ENCODE data around the gene SIM1.

Gene SIM1

GRCh38 chr6:100473182-100473581 lies 8.5 kb upstream of the SIM1 start:
- H4K20me1 ChIP-seq = no peaks in the 10 kb centered on the region
- H3K27ac ChIP-seq = no peak overlapping the region
- H3K27me3 ChIP-seq = no peaks in the 10 kb centered on the region
- no peak for TF ChIP-seq Cebpa-rat (IDR thresholded peaks at IDR 0.05)
- H3K36me3 ChIP-seq = no peaks in the 10 kb centered on the region
- H3K4me1 ChIP-seq = no peaks in the 10 kb centered on the region
- peaks cover 5% of the 10 kb centered on the region; the same call in 1 of the 2 replicates for H3K9me3 ChIP-seq
- no peak overlapping the region for H3K4me2 ChIP-seq
- no peak overlapping the region for H3K4me3 ChIP-seq
- H3K9ac ChIP-seq = no peak overlapping the region

GRCh38 chr6:100472674-100473073 lies 8.0 kb upstream of the SIM1 start:
- no peak for TF ChIP-seq Cebpa-rat (IDR thresholded peaks at IDR 0.05)
- Histone ChIP-seq H3K36me3 (no peaks in the 10 kb centered on the region), H3K4me3 (no peak overlapping the region), H3K9me3 (peaks cover 8% of the 10 kb centered on the region), H3K9ac (no peak overlapping the region), H3K27ac (no peak overlapping the region), H3K4me2 (no peak overlapping the region), H3K4me1 (no peaks in the 10 kb centered on the region), H3K27me3 (0 out of 2 replicates have a peak, but pooled peaks cover 2% of the 10 kb centered on the region), H4K20me1 (no peaks in the 10 kb centered on the region)

- Histone ChIP-seq H4K20me1 (no peaks in the 10 kb centered on the region), H3K4me3 (no peak overlapping the region), H3K9me3 (peaks cover 29% of the 10 kb centered on the region), H3K27ac (no peak overlapping the region), H3K27me3 (peaks cover 23% of the 10 kb centered on the region), H3K4me2 (no peak overlapping the region), H3K9ac (no peak overlapping the region), H3K36me3 (no peaks in the 10 kb centered on the region), H3K4me1 (no peaks in the 10 kb centered on the region)
- TF ChIP-seq Cebpa-rat (IDR thresholded peaks at IDR 0.05) = no peak
Observed at GRCh38 chr6:100470422-100471120, 5.8 kb upstream of the SIM1 start.

- Histone ChIP-seq H3K9me3 (peaks cover 42% of the 10 kb centered on the region), H3K9ac (no peak overlapping the region), H3K4me2 (no peak overlapping the region), H3K27me3 (peaks cover 36% of the 10 kb centered on the region), H4K20me1 (no peaks in the 10 kb centered on the region), H3K36me3 (no peaks in the 10 kb centered on the region), H3K4me3 (no peak overlapping the region), H3K4me1 (no peaks in the 10 kb centered on the region), H3K27ac (no peak overlapping the region)
- no peak for TF ChIP-seq Cebpa-rat (IDR thresholded peaks at IDR 0.05)
Observed at GRCh38 chr6:100469101-100469859, 4.6 kb upstream of the SIM1 start.

- TF ChIP-seq Cebpa-rat (IDR thresholded peaks at IDR 0.05) = no peak
- Histone ChIP-seq H3K4me3 (no peak overlapping the region), H3K27ac (no peak overlapping the region), H3K9me3 (peaks cover 53% of the 10 kb centered on the region), H3K27me3 (peaks cover 48% of the 10 kb centered on the region), H3K4me1 (no peaks in the 10 kb centered on the region), H3K4me2 (no peak overlapping the region), H4K20me1 (no peaks in the 10 kb centered on the region), H3K36me3 (no peaks in the 10 kb centered on the region), H3K9ac (no peak overlapping the region)
Observed at GRCh38 chr6:100468016-100468622, 3.4 kb upstream of the SIM1 start.

GRCh38 chr6:100467129-100468015 lies 2.7 kb upstream of the SIM1 start:
- Histone ChIP-seq H4K20me1 (no peaks in the 10 kb centered on the region), H3K36me3 (no peaks in the 10 kb centered on the region), H3K4me1 (peaks cover 7% of the 10 kb centered on the region), H3K27ac (no peak overlapping the region), H3K4me2 (no peak overlapping the region), H3K27me3 (peaks cover 55% of the 10 kb centered on the region), H3K4me3 (no peak overlapping the region), H3K9ac (no peak overlapping the region), H3K9me3 (peaks cover 53% of the 10 kb centered on the region)
- TF ChIP-seq Cebpa-rat (IDR thresholded peaks at IDR 0.05) = no peak

- no peak overlapping the region for H3K4me3 ChIP-seq
- peaks cover 63% of the 10 kb centered on the region for H3K27me3 ChIP-seq
- H4K20me1 ChIP-seq = peaks cover under 1% of the 10 kb centered on the region; the same call in 1 of the 2 replicates
- no peak overlapping the region for H3K9ac ChIP-seq
- H3K27ac ChIP-seq = no peak overlapping the region
- no peak for TF ChIP-seq Cebpa-rat (IDR thresholded peaks at IDR 0.05)
- no peak overlapping the region for H3K4me2 ChIP-seq
- peaks cover 53% of the 10 kb centered on the region for H3K9me3 ChIP-seq
- no peaks in the 10 kb centered on the region for H3K36me3 ChIP-seq
- peaks cover 15% of the 10 kb centered on the region for H3K4me1 ChIP-seq
Observed at GRCh38 chr6:100466410-100467128, 1.8 kb upstream of the SIM1 start.

GRCh38 chr6:100465701-100466409 lies 1.1 kb upstream of the SIM1 start:
- Histone ChIP-seq H3K27ac (no peak overlapping the region), H3K9ac (no peak overlapping the region), H4K20me1 (peaks cover 6% of the 10 kb centered on the region; the same call in 1 of the 2 replicates), H3K4me3 (no peak overlapping the region), H3K4me2 (no peak overlapping the region), H3K4me1 (peaks cover 23% of the 10 kb centered on the region), H3K9me3 (peaks cover 53% of the 10 kb centered on the region), H3K27me3 (peaks cover 71% of the 10 kb centered on the region), H3K36me3 (no peaks in the 10 kb centered on the region)
- no peak for TF ChIP-seq Cebpa-rat (IDR thresholded peaks at IDR 0.05)

Measured in BLaER1 (cell line).